ENCODE data around the gene BRD7. TPM values are rescaled to one million over a fixed set of nuclear protein-coding genes. Genes with fewer than 3 reads are reported as not detected.

Gene BRD7
- total RNA-seq, 1 donor from 2014 or later: 112 TPM

DNA sequence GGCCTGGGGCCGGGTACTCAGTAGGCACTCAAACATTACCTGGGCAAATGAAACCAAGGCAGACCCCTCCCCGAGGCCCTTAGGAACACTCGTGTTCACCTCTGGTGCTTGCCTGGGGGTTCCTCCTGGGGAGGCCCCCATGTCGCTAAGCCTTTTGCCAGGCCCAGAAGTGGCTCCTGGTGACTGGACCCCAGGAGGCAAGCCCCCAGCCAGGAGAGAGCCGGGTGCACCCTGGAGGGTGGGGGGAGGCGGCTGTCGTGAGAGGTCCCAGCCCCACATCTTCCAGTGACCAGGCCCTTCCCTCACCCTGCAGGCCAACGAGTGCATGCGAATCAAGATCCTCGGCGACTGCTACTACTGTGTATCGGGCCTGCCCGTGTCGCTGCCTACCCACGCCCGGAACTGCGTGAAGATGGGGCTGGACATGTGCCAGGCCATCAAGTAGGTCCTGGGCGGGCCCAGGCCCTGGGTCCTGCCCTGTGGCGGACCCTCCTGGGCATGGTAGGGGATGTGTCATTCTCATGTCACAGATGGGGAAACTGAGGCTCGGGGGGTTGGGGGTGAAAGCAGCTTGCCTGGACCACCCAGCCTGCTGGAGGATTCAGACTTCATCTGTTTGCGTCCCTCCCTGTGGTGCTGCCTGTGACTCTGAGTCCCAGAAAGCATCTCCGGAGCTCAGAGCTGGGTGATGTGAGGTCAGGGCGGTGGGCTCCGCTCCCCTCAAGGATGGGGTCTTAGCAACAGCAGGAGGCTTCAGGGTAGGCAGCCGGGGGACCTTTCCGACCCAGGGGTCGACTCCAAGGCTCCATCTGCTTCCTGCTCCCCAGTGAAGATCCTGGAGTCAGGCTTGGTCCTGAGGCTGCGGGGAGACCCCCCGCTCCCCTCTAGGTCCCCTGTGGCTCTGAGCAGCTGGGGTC lies 69.9 kb downstream of the BRD7 start:
- H3K4me1 Mint-ChIP-seq (ENCODE audit: unreplicated experiment): no peaks in the 10 kb centered on the region
- no peaks in the 10 kb centered on the region for H3K36me3 Mint-ChIP-seq (ENCODE audit: low read depth, unreplicated experiment)
- H3K27ac Mint-ChIP-seq (ENCODE audit: unreplicated experiment): no peak overlapping the region
- no peaks in the 10 kb centered on the region for H3K9me3 Mint-ChIP-seq (ENCODE audit: unreplicated experiment)
- peaks cover 5% of the 10 kb centered on the region for H3K27me3 Mint-ChIP-seq (ENCODE audit: unreplicated experiment)
- TF ChIP-seq, protein P1, sequence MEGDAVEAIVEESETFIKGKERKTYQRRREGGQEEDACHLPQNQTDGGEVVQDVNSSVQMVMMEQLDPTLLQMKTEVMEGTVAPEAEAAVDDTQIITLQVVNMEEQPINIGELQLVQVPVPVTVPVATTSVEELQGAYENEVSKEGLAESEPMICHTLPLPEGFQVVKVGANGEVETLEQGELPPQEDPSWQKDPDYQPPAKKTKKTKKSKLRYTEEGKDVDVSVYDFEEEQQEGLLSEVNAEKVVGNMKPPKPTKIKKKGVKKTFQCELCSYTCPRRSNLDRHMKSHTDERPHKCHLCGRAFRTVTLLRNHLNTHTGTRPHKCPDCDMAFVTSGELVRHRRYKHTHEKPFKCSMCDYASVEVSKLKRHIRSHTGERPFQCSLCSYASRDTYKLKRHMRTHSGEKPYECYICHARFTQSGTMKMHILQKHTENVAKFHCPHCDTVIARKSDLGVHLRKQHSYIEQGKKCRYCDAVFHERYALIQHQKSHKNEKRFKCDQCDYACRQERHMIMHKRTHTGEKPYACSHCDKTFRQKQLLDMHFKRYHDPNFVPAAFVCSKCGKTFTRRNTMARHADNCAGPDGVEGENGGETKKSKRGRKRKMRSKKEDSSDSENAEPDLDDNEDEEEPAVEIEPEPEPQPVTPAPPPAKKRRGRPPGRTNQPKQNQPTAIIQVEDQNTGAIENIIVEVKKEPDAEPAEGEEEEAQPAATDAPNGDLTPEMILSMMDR (IDR thresholded peaks at IDR 0.05; ENCODE audit: unreplicated experiment): no peak
- no peak overlapping the region for H3K4me3 Mint-ChIP-seq (ENCODE audit: unreplicated experiment)
- no peak for DNase-seq (ENCODE audit: low spot score)

DNA sequence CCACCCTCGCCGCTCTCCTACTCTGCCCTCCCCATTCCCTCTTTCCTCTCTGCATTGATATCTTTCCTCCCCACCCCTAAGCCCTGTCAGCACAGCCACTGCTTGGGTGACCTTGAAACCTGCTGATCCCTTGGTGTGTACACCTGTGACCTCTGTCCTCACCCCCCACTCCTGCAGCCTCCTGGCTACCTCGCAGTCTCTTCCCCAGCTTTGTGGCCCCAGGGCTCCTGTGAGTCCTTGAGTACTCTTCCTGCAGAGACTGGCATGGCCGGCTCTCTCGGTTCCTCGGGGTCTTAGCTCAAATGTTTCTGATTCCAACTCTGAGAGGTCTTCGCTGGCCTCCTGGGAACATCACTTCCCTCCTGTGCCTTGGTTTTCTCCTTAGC lies 70.7 kb downstream of the BRD7 start:
- Mint-ChIP-seq H3K4me1 (ENCODE audit: unreplicated experiment) (no peaks in the 10 kb centered on the region), H3K27ac (ENCODE audit: unreplicated experiment) (no peak overlapping the region), H3K4me3 (ENCODE audit: unreplicated experiment) (no peak overlapping the region), H3K9me3 (ENCODE audit: unreplicated experiment) (no peaks in the 10 kb centered on the region), H3K27me3 (ENCODE audit: unreplicated experiment) (peaks cover 3% of the 10 kb centered on the region), H3K36me3 (ENCODE audit: low read depth, unreplicated experiment) (no peaks in the 10 kb centered on the region)
- no peak for DNase-seq (ENCODE audit: low spot score)
- TF ChIP-seq, protein P1 (IDR thresholded peaks at IDR 0.05; ENCODE audit: unreplicated experiment): no peak

DNA sequence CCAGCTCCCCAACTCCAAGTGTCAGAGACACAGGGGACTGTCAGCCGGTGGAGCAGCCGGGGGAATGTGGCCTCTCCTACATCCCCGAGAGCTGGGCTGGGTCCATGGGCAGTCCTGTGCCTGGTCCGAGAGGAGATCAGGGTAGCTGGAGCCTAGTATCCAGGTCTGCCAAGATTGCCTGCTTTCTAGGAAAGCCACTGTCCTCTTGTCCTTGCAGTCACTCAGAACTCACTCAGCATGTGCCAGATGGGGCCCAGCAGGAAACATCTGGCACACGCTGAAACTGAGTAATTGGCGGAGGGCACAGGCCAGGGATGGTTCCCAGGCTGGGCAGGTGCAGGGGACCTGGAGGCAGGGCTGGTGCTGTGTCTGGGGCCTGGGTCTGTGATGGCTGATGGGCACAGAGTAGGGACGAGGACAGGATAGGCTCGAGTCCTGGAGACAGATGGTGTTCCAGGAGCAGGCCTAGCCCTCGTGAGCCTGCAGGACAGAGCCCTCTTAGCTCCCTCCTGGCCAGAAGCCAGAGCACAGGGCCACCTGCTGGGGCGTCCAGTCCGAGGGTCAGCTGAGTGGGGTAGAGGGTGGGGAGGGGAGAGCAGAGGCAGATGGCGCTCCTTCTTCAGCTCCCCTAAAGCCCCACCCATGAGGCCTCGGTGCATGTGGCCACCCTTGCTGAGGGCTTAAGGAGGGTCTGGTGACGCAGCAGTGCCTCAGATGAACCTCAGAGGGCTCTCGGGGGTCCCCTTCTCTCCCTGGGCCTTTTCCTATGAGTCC lies 71.3 kb downstream of the BRD7 start:
- no peak for DNase-seq (ENCODE audit: low spot score)
- H3K9me3 Mint-ChIP-seq (ENCODE audit: unreplicated experiment): no peaks in the 10 kb centered on the region
- no peaks in the 10 kb centered on the region for H3K36me3 Mint-ChIP-seq (ENCODE audit: low read depth, unreplicated experiment)
- H3K4me1 Mint-ChIP-seq (ENCODE audit: unreplicated experiment): no peaks in the 10 kb centered on the region
- TF ChIP-seq, protein P1 (IDR thresholded peaks at IDR 0.05; ENCODE audit: unreplicated experiment): no peak
- H3K27ac Mint-ChIP-seq (ENCODE audit: unreplicated experiment): no peak overlapping the region
- no peak overlapping the region for H3K4me3 Mint-ChIP-seq (ENCODE audit: unreplicated experiment)
- H3K27me3 Mint-ChIP-seq (ENCODE audit: unreplicated experiment): peaks cover 3% of the 10 kb centered on the region

DNA sequence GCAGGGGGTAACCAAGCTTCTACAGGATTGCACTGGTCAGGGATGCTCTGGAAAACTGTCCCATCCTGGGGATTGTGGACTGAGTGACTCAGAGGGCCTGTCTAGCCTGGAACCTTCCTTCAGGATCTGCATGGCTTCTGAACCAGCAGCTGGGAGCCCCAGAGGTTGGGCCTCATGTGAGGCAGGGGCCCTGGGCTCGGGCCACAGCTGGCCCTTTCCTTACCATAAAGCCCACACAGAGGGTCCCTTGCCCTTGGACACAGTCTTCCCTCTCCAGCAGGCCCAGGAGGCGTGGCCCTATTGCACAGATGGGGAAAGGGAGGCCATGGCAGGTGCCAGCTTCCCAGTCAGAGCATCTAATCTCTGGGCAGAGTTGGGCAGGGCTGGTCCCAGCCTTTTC lies 72.0 kb downstream of the BRD7 start:
- Mint-ChIP-seq H3K27ac (ENCODE audit: unreplicated experiment) (no peak overlapping the region), H3K27me3 (ENCODE audit: unreplicated experiment) (peaks cover 3% of the 10 kb centered on the region), H3K4me1 (ENCODE audit: unreplicated experiment) (no peaks in the 10 kb centered on the region), H3K36me3 (ENCODE audit: low read depth, unreplicated experiment) (no peaks in the 10 kb centered on the region), H3K4me3 (ENCODE audit: unreplicated experiment) (no peak overlapping the region), H3K9me3 (ENCODE audit: unreplicated experiment) (no peaks in the 10 kb centered on the region)
- TF ChIP-seq, protein P1 (IDR thresholded peaks at IDR 0.05; ENCODE audit: unreplicated experiment): no peak
- DNase-seq (ENCODE audit: low spot score): no peak

Data from endothelial cell (in vitro differentiated cells).